ENCODE measurements around the gene NKX6-1.
A peak's percentile ranks its signal among the peaks of the same experiment; 100 is the strongest.

DNA sequence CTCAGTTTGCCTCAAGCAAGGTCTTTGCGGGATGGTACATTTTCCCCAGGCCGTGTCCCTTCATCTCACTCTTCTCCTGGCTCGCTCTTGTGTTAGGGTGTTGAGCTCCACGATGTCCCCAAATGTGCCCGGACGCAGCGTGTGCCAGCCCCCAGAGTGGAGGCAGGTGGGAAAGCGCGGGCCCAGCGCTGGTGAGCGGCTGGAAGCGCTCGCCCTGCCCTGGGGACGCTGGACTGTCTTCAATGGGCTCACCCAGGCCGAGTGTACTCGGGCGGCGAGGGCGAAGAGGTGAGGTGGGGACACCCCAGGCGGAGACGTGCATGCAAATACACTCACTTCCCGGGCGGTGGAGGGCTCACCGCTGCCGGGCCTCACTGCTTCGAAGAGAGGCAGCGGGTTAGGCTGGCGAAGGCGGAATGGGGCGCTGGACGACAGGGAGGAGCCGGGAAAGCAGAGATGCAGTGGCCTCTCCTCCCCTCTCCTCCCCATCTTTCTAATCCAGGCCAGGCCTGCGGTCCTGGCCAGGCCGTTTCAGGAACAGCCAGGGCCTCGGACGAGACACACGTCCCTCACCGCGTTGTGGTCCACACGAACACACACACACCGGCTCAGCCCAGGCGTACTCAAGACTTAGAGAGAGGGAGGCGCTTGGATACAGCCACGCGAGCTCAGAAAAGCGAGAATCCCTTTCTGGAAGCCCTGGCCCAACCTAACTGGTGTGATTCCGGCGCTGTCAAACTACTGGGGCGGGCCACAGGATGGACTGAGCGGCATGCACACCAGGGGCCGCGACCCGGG lies 2.2 kb downstream of the NKX6-1 start:
- TF ChIP-seq EZH2 (IDR thresholded peaks at IDR 0.05; ENCODE audit: insufficient read depth, poor library complexity, severe bottlenecking): no peak
- 0 out of 2 replicates have a peak, but pooled peaks have one; percentile 18 for TF ChIP-seq EZH2phosphoT487 (IDR thresholded peaks at IDR 0.05; ENCODE audit: insufficient read depth, low read depth)
